Calu3 (cell line): ENCODE results near the gene FYTTD1. TPM values are rescaled to one million over a fixed set of nuclear protein-coding genes. Genes with fewer than 3 reads are reported as not detected.

Experiments used
- BruUV-seq: library from RNA; stranded (reverse); fragments of 400-500 nt; replicated peaks from 2 replicates; lab custom pipeline; 2021; lab: Mats Ljungman, UMichigan
- CTCF ChIA-PET: fragments of 300-600 bp; sonication (Branson Sonifier 250); formaldehyde crosslinking; loops from one replicate; lab custom pipeline; 2022; ENCODE audit warnings: antibody characterized with exemption; lab: Charles Lee
- DNase-seq: peaks from one replicate; pipeline ENCODE4 v3.0.0; 2022
- H3K27ac Mint-ChIP-seq: one replicate; pipeline ENCODE4 v1.8.0; 2022; ENCODE audit warnings: mixed read lengths; ENCODE audit not compliant: unreplicated experiment
- H3K27me3 Mint-ChIP-seq: one replicate; pipeline ENCODE4 v1.8.0; 2022; ENCODE audit warnings: mixed read lengths; ENCODE audit not compliant: unreplicated experiment
- H3K36me3 Mint-ChIP-seq: one replicate; pipeline ENCODE4 v1.8.0; 2022; ENCODE audit warnings: mild to moderate bottlenecking, moderate library complexity, mixed read lengths; ENCODE audit not compliant: insufficient read depth, unreplicated experiment
- H3K4me1 Mint-ChIP-seq: one replicate; pipeline ENCODE4 v1.8.0; 2022; ENCODE audit warnings: mild to moderate bottlenecking, low read depth, mixed read lengths; ENCODE audit not compliant: unreplicated experiment
- H3K4me3 Mint-ChIP-seq: one replicate; pipeline ENCODE4 v1.8.0; 2022; ENCODE audit warnings: mild to moderate bottlenecking, low read depth, moderate library complexity, mixed read lengths; ENCODE audit not compliant: unreplicated experiment
- H3K9me3 Mint-ChIP-seq: one replicate; pipeline ENCODE4 v1.8.0; 2022; ENCODE audit warnings: low read depth, mixed read lengths; ENCODE audit not compliant: unreplicated experiment
- intact Hi-C: fragments of 100-400 bp; cut with micrococcal nuclease; formaldehyde crosslinking; loops from one replicate; pipeline ENCODE4 v1.10.0; 2022; ENCODE audit not compliant: unreplicated experiment
- total RNA-seq: library from RNA; stranded (reverse); gene quantifications from 2 replicates; pipeline ENCODE4 v1.2.3, GENCODE V29; 2022
- TF ChIP-seq, protein P1 (sequence below): fragments of 200-600 bp; IDR thresholded peaks from one replicate; pipeline ENCODE4 v1.8.0; 2022; ENCODE audit warnings: antibody characterized with exemption; ENCODE audit not compliant: unreplicated experiment

FYTTD1 gene
- total RNA-seq, 1 experiment from 2014 or later = 37.6 TPM

DNA sequence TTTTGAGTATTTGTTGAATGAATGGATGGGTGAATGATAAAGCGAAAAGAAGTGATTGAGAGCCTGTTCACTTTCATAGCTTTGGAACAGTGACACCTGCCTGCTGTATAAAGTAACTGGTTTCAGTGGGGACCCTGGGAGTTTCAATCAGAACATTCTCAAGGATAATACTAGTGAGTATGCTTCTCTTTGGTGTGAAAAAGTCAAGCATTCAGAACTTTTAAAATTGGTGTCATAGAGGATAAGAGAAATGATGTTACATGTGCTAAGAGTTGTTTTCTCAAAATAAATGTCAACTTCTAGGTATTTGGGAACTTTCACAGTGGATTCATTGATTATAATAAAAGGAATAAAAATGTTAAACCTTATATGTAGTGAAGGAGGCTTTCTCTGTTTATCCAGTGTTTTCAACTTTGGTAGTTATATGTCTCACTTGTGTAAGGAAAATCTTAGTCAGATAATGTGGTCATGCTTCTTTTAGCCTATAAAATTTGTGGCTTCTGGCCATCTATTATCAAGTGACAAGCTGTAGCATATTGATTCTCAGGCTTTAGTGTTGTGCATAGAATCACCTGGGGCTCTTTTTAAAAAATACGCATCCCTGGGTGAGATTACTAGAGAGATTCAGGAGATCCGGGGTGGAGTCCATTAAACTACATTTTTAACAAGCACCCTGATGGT, 53.2 kb downstream of the FYTTD1 start:
- Mint-ChIP-seq H3K4me3 (no peak overlapping the region), H3K4me1 (no peaks in the 10 kb centered on the region), H3K27ac (no peak overlapping the region), H3K9me3 (no peaks in the 10 kb centered on the region), H3K27me3 (no peaks in the 10 kb centered on the region), H3K36me3 (no peaks in the 10 kb centered on the region)
- intact Hi-C loops = no loop called here
- CTCF ChIA-PET = interaction anchor here (0.6 kb wide), 1 partner anchor 16 kb away, joined by 7 read pairs; no protein-coding TSS in a partner anchor
- DNase-seq = no peak
- no TSS peak for BruUV-seq
- TF ChIP-seq, protein P1, sequence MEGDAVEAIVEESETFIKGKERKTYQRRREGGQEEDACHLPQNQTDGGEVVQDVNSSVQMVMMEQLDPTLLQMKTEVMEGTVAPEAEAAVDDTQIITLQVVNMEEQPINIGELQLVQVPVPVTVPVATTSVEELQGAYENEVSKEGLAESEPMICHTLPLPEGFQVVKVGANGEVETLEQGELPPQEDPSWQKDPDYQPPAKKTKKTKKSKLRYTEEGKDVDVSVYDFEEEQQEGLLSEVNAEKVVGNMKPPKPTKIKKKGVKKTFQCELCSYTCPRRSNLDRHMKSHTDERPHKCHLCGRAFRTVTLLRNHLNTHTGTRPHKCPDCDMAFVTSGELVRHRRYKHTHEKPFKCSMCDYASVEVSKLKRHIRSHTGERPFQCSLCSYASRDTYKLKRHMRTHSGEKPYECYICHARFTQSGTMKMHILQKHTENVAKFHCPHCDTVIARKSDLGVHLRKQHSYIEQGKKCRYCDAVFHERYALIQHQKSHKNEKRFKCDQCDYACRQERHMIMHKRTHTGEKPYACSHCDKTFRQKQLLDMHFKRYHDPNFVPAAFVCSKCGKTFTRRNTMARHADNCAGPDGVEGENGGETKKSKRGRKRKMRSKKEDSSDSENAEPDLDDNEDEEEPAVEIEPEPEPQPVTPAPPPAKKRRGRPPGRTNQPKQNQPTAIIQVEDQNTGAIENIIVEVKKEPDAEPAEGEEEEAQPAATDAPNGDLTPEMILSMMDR = no peak

DNA sequence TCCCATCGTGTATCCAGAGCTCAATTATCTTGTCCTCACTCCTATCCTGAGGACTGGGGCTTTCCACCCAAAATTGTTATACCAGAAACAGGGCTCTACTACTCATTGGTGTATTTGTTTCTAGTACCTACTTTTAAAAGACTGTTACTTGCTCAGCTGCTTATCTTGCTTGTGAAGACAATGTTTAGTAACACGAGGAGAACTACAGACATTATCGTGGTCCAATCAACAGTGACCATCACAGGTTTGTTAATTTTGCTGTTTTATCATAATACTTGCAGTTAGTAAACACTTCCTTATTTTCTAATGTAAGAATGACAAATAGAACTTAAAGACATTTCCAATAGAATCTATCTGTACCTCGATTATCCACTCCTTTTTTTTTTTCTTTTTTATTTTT, 54.8 kb downstream of the FYTTD1 start:
- H3K27ac Mint-ChIP-seq = no peak overlapping the region
- intact Hi-C loops = no loop called here
- no peak overlapping the region for H3K4me3 Mint-ChIP-seq
- CTCF ChIA-PET = no interaction called here
- no peak for DNase-seq
- BruUV-seq = no TSS peak
- H3K9me3 Mint-ChIP-seq = no peaks in the 10 kb centered on the region
- no peaks in the 10 kb centered on the region for H3K36me3 Mint-ChIP-seq
- H3K27me3 Mint-ChIP-seq = no peaks in the 10 kb centered on the region
- TF ChIP-seq, protein P1 = no peak
- no peaks in the 10 kb centered on the region for H3K4me1 Mint-ChIP-seq

DNA sequence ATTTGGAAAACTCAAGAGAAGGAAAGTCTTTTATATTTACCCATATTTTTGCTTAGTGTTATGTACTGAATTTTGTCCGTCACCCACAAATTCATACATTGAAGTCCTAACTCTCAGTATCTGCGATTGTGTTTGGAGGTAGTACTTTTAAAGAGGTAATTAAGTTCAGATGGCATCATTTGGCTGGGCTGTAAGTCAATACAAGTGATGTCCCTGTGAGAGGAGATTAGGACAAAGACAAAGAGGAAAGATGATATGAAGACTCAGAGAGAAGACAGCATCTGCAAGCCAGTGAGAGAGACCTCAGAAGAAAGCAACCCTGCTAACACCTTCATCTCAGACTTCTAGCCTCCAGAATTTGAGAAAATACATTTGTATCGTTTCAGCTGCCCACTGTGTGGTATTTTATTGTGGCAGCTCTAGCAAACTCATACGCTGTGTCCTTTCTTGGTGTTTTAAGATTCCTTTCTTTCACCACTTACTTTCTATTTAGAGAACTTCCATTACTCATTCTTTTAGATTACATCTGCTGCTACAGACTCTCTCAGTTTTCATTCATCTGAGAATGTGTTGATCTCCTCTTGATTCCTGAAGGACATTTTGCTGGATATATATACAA, 58.4 kb downstream of the FYTTD1 start:
- H3K27ac Mint-ChIP-seq = peak overlapping the region; percentile 18
- CTCF ChIA-PET = no interaction called here
- TF ChIP-seq, protein P1 = no peak
- H3K9me3 Mint-ChIP-seq = no peaks in the 10 kb centered on the region
- BruUV-seq = no TSS peak
- H3K4me1 Mint-ChIP-seq = no peaks in the 10 kb centered on the region
- DNase-seq = no peak
- H3K36me3 Mint-ChIP-seq = no peaks in the 10 kb centered on the region
- no peaks in the 10 kb centered on the region for H3K27me3 Mint-ChIP-seq
- intact Hi-C loops = no loop called here
- no peak overlapping the region for H3K4me3 Mint-ChIP-seq

DNA sequence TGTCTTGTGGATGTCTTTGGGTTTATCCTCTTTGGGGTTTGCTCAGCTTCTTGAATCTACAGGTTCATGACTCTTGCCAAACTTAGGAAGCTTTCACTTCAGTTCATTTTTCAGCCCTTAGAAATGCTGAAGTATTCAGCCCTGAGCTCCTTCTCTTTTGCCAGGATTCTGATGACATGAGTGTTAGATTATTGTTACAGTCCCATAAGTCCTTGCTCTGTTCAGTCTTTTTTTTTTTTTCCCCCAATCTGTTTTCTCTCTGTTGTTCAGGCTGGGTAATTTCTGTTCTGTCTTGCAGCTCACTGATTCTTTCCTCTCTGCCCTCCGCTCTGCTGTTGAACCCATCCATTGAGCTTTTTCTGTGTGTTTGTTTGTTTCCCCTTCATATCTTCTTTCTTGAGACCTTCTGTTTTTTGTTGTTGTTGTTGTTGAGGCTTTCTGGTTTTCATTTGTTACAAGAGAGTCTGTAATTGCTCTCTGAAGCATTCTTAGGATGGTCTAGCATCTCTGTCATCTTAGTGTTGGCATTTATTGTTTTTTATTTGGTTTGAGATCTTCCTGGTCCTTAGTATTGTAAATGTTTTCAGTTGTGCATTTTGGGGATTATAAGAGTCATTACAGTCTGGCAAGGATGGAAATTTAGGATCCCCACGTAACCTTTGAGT, 59.8 kb downstream of the FYTTD1 start:
- CTCF ChIA-PET = interaction anchor here (0.5 to 0.7 kb wide), 3 partner anchors 13 to 1200 kb away, joined by 3 to 5 read pairs (median 3); no protein-coding TSS in a partner anchor
- H3K36me3 Mint-ChIP-seq = peaks cover 5% of the 10 kb centered on the region
- no TSS peak for BruUV-seq

More for the DNA sequence above, 59.8 kb downstream of the FYTTD1 start:
- H3K9me3 Mint-ChIP-seq = no peaks in the 10 kb centered on the region
- no peaks in the 10 kb centered on the region for H3K4me1 Mint-ChIP-seq
- intact Hi-C loops = no loop called here
- H3K27ac Mint-ChIP-seq = no peak overlapping the region
- TF ChIP-seq, protein P1 = no peak
- H3K4me3 Mint-ChIP-seq = no peak overlapping the region
- H3K27me3 Mint-ChIP-seq = no peaks in the 10 kb centered on the region
- DNase-seq = no peak
